ENCODE results near the gene CISD3. TPM values are rescaled to one million over a fixed set of nuclear protein-coding genes. Genes with fewer than 3 reads are reported as not detected.
A peak's percentile ranks its signal among the peaks of the same experiment; 100 is the strongest.

Gene CISD3
- total and polyA plus RNA-seq, 10 of the 15 experiments (the other 5 are each of a cell fraction or from before 2014, with no cell fraction given) = 2.6 to 38.1 (median 8.1) TPM

- Histone ChIP-seq H2AFZ (ENCODE audit: control insufficient read depth, low read depth, low read length) (peak overlapping the region; percentile 35; the same call in 1 of the 2 replicates), H3K36me3 (ENCODE audit: control insufficient read depth in 2 of 2, insufficient read depth in 2 of 2, low read length in 1 of 2) (peaks cover 4 to 5% of the 10 kb centered on the region in 2 experiments; a peak in 3 of 4 replicates), H3K4me2 (ENCODE audit: control insufficient read depth, insufficient read depth) (peak overlapping the region; percentile 99), H3K4me1 (ENCODE audit: control insufficient read depth, insufficient read depth, low read length) (peaks cover 30% of the 10 kb centered on the region), H4K20me1 (ENCODE audit: control insufficient read depth, insufficient read depth) (no peaks in the 10 kb centered on the region), H3K79me2 (ENCODE audit: control insufficient read depth, insufficient read depth, low read length) (peaks cover 52% of the 10 kb centered on the region), H3K27me3 (replicated peaks in 1 of 2; ENCODE audit: control insufficient read depth in 2 of 2, insufficient read depth in 2 of 2, low read length in 1 of 2) (no peaks in the 10 kb centered on the region), H3K27ac (ENCODE audit: control insufficient read depth, insufficient read depth) (peak overlapping the region; percentile 100), H3K4me3 (peak overlapping the region; percentile 91), H3K9ac (ENCODE audit: control insufficient read depth, insufficient read depth, low read length) (peak overlapping the region; percentile 100), H3K9me3 (replicated peaks; ENCODE audit: control insufficient read depth, insufficient read depth, low read length) (no peaks in the 10 kb centered on the region)
- no peak for DNase-seq (ENCODE audit: low read depth, low spot score)
- in situ Hi-C loops (cut with MboI) = no loop called here
- TSS peak; percentile 64 for BruUV-seq (replicated peaks)
- FAIRE-seq = no peak
- under 1% methylated on average over 55 of the region's 55 CpGs for WGBS (ENCODE audit: insufficient coverage, insufficient replicate concordance, low lambda C conversion rate, missing lambda C conversion rate)
- RAD21 ChIA-PET (ENCODE audit: unreplicated experiment) = interaction anchor here (1.0 to 1.5 kb wide), 3 partner anchors 22 to 32 kb away, joined by 3 read pairs; no protein-coding TSS in a partner anchor
- CTCF ChIA-PET = interaction anchor here (2.3 kb wide), 1 partner anchor 27 kb away, joined by 16 read pairs; the partner anchor contains the start of gene EPOP
- intact Hi-C loops (cut with micrococcal nuclease; ENCODE audit: unreplicated experiment) = loop anchor here (2.0 kb wide), 1 partner anchor 28 kb away; the partner anchor contains the start of gene CISD3
- peak; percentile 20 for ATAC-seq
- POLR2A ChIA-PET = interaction anchor here (1.5 kb wide), 1 partner anchor 25 kb away, joined by 5 read pairs; no protein-coding TSS in a partner anchor
- SMC1A ChIA-PET (ENCODE audit: uncharacterized antibody, unreplicated experiment) = interaction anchor here (1.5 to 4.3 kb wide), 2 partner anchors 26 to 145 kb away, joined by 5 to 26 read pairs; partner anchors contain the start of gene EPOP
- no peak for TF ChIP-seq GABPA (IDR thresholded peaks at IDR 0.05; ENCODE audit: low read depth)
- TF ChIP-seq RELA (IDR thresholded peaks at IDR 0.05; ENCODE audit: borderline replicate concordance, partially characterized antibody) = no peak
- TF ChIP-seq USF1 (IDR thresholded peaks at IDR 0.05; ENCODE audit: borderline replicate concordance, extremely low read length, insufficient read depth, low read depth, low read length) = no peak
- no peak for TF ChIP-seq ZZZ3 (IDR thresholded peaks at IDR 0.05; ENCODE audit: control insufficient read depth, insufficient read length, low read depth)
- TF ChIP-seq RELB (IDR thresholded peaks at IDR 0.05; ENCODE audit: low read depth) = no peak
- TF ChIP-seq TCF12 (IDR thresholded peaks at IDR 0.05; ENCODE audit: low read depth, low read length) = no peak
- TF ChIP-seq MEF2B (IDR thresholded peaks at IDR 0.05; ENCODE audit: partially characterized antibody, poor library complexity, severe bottlenecking) = no peak
- no peak for TF ChIP-seq MLLT1 (IDR thresholded peaks at IDR 0.05)
- no peak for TF ChIP-seq STAT3 (IDR thresholded peaks at IDR 0.05; ENCODE audit: low read depth, low read length)
- no peak for TF ChIP-seq BCLAF1 (IDR thresholded peaks at IDR 0.05)
- TF ChIP-seq BRCA1 (IDR thresholded peaks at IDR 0.05; ENCODE audit: low read depth, low read length) = no peak
- TF ChIP-seq EGR1 (IDR thresholded peaks at IDR 0.05; ENCODE audit: borderline replicate concordance in 1 of 2, low read depth in 2 of 2, low read length in 2 of 2) = 0 out of 3 replicates have a peak, but pooled peaks of 1 of the 2 experiments have one; percentile 1
- TF ChIP-seq ASH2L (IDR thresholded peaks at IDR 0.05; ENCODE audit: borderline replicate concordance, low read depth) = 0 out of 2 replicates have a peak, but pooled peaks have one; percentile 13
- TF ChIP-seq FOXM1 (IDR thresholded peaks at IDR 0.05; ENCODE audit: low read depth, low read length) = peak; percentile 53; the same call in 1 of the 2 replicates
- TF ChIP-seq RUNX3 (IDR thresholded peaks at IDR 0.05; ENCODE audit: low read length) = peak; percentile 40; the same call in 1 of the 2 replicates
Observed at GRCh38 chr17:38702916-38703741, 27.0 kb upstream of the CISD3 start.

Data from GM12878 (cell line).